HL-60 (cell line): ENCODE data around the gene IL17RA.
"Not testable (repeated sequence)": the region's sequence is repeated elsewhere in the genome, so short reads cannot be mapped to it uniquely, and the experiment has no call there.

Source experiments
- DNase-seq, 2 experiments: peaks; one replicate each; pipeline ENCODE4 v3.0.0-alpha.2; 2010 to 2020; ENCODE audit warnings: low read depth in 1 of 2, low spot score in 1 of 2
- H3K27ac ChIP-seq: fragments of 250-450 bp; sonication (Bioruptor Pico); replicated peaks from 2 replicates; pipeline ENCODE4 v1.5.1; 2020; ENCODE audit warnings: mild to moderate bottlenecking, moderate library complexity
- H3K27me3 ChIP-seq: fragments of 250-450 bp; sonication (Bioruptor Pico); 2 replicates; pipeline ENCODE4 v1.5.1; 2021; ENCODE audit warnings: mild to moderate bottlenecking, moderate library complexity; ENCODE audit not compliant: insufficient read depth, poor library complexity, severe bottlenecking
- H3K4me3 ChIP-seq: replicated peaks from 2 replicates; pipeline ENCODE4 v1.5.1; 2011; ENCODE audit warnings: mild to moderate bottlenecking, control low read depth, low read length; ENCODE audit not compliant: insufficient read depth
- CTCF ChIP-seq: IDR thresholded peaks from one replicate; pipeline ENCODE4 v1.5.1; 2011; ENCODE audit warnings: low read length, control low read depth, inconsistent platforms; ENCODE audit not compliant: insufficient read depth
- GABPA ChIP-seq: IDR thresholded peaks from 2 replicates; pipeline ENCODE4 v1.6.1; 2012; ENCODE audit warnings: low read depth
- POLR2AphosphoS5 ChIP-seq: IDR thresholded peaks from 2 replicates; pipeline ENCODE4 v1.6.1; 2012; ENCODE audit warnings: low read depth
- REST ChIP-seq: IDR thresholded peaks from 2 replicates; pipeline ENCODE4 v1.6.1; 2012; ENCODE audit warnings: low read depth; ENCODE audit not compliant: insufficient replicate concordance
- SPI1 ChIP-seq: IDR thresholded peaks from 2 replicates; pipeline ENCODE4 v1.6.1; 2012; ENCODE audit warnings: low read depth, mild to moderate bottlenecking, borderline replicate concordance

The IL17RA gene

GRCh38 chr22:17143826-17144225 is 59.0 kb downstream of the IL17RA start:
- no peak for DNase-seq
- Histone ChIP-seq H3K27ac (no peak overlapping the region), H3K27me3 (no peaks in the 10 kb centered on the region), H3K4me3 (no peak overlapping the region)
- TF ChIP-seq SPI1 (no peak), GABPA (no peak), REST (no peak), CTCF (no peak), POLR2AphosphoS5 (no peak)

- no peak for DNase-seq
- no peak overlapping the region for H3K4me3 ChIP-seq
- TF ChIP-seq REST (no peak), POLR2AphosphoS5 (no peak), GABPA (no peak), SPI1 (no peak), CTCF (no peak)
- no peaks in the 10 kb centered on the region for H3K27me3 ChIP-seq
- no peak overlapping the region for H3K27ac ChIP-seq
Observed at GRCh38 chr22:17145021-17145680, 60.4 kb downstream of the IL17RA start.

GRCh38 chr22:17147458-17147857 is 62.7 kb downstream of the IL17RA start:
- not testable (repeated sequence) for H3K4me3 ChIP-seq, DNase-seq, H3K27ac ChIP-seq, H3K27me3 ChIP-seq

GRCh38 chr22:17149076-17149815 is 64.4 kb downstream of the IL17RA start:
- TF ChIP-seq SPI1 (no peak), GABPA (no peak), REST (no peak), POLR2AphosphoS5 (no peak), CTCF (no peak)
- H3K27ac ChIP-seq, result no peak overlapping the region
- peak in 1 of 2 experiments; percentile 31 for DNase-seq
- H3K4me3 ChIP-seq, result no peak overlapping the region
- H3K27me3 ChIP-seq, result no peaks in the 10 kb centered on the region
